Measurements from ENCODE around the gene NPIPB8. TPM values are rescaled to one million over a fixed set of nuclear protein-coding genes. Genes with fewer than 3 reads are reported as not detected.

Gene NPIPB8
- total and polyA plus RNA-seq, 2 of the 13 experiments (the other 11 are each of a cell fraction or from before 2014, with no cell fraction given): 0.49 to 2.3 TPM

GRCh38 chr16:28596115-28596630, 41.7 kb upstream of the NPIPB8 start (continued):
- TF ChIP-seq ZNF513 (CRISPR knock-in tag; conservative IDR thresholded peaks at IDR 0.05): no peak
- TF ChIP-seq ZNF792 (CRISPR knock-in tag; IDR thresholded peaks at IDR 0.05): no peak
- TF ChIP-seq PREB (CRISPR knock-in tag; IDR thresholded peaks at IDR 0.05): no peak
- TF ChIP-seq TARDBP (CRISPR knock-in tag; IDR thresholded peaks at IDR 0.05): no peak
- TF ChIP-seq ATF6 (CRISPR knock-in tag; conservative IDR thresholded peaks at IDR 0.05): no peak
- no peak for TF ChIP-seq ZNF552 (CRISPR knock-in tag; IDR thresholded peaks at IDR 0.05; ENCODE audit: borderline replicate concordance)
- TF ChIP-seq MEIS2 (CRISPR knock-in tag; IDR thresholded peaks at IDR 0.05): no peak
- TF ChIP-seq NCOA2 (CRISPR knock-in tag; IDR thresholded peaks at IDR 0.05): no peak
- no peak for TF ChIP-seq ZNF850 (CRISPR knock-in tag; conservative IDR thresholded peaks at IDR 0.05)
- TF ChIP-seq CSRNP2 (CRISPR knock-in tag; conservative IDR thresholded peaks at IDR 0.05; ENCODE audit: low read depth): no peak
- TF ChIP-seq PAWR (CRISPR knock-in tag; IDR thresholded peaks at IDR 0.05; ENCODE audit: borderline replicate concordance): no peak
- no peak for TF ChIP-seq KAT8 (CRISPR knock-in tag; IDR thresholded peaks at IDR 0.05)
- TF ChIP-seq KDM6A (CRISPR knock-in tag; IDR thresholded peaks at IDR 0.05; ENCODE audit: low read depth): no peak
- 0 out of 2 replicates have a peak, but pooled peaks have one; percentile 32 for TF ChIP-seq HNF1B (CRISPR knock-in tag; IDR thresholded peaks at IDR 0.05)
- TF ChIP-seq FUBP1 (CRISPR knock-in tag; IDR thresholded peaks at IDR 0.05; ENCODE audit: borderline replicate concordance): no peak
- no peak for TF ChIP-seq NKX3-1 (CRISPR knock-in tag; IDR thresholded peaks at IDR 0.05)
- TF ChIP-seq TBX3 (IDR thresholded peaks at IDR 0.05; ENCODE audit: borderline replicate concordance): no peak
- TF ChIP-seq GATAD2A (CRISPR knock-in tag; IDR thresholded peaks at IDR 0.05): peak; percentile 69
- no peak for TF ChIP-seq GMEB1 (CRISPR knock-in tag; IDR thresholded peaks at IDR 0.05; ENCODE audit: borderline replicate concordance)

Measured in HepG2 (cell line).